ENCODE measurements around the gene ZFAND6. TPM values are rescaled to one million over a fixed set of nuclear protein-coding genes. Genes with fewer than 3 reads are reported as not detected.

The ZFAND6 gene
- total and polyA plus RNA-seq, 2 donors = 81.9 to 97.8 TPM

DNA sequence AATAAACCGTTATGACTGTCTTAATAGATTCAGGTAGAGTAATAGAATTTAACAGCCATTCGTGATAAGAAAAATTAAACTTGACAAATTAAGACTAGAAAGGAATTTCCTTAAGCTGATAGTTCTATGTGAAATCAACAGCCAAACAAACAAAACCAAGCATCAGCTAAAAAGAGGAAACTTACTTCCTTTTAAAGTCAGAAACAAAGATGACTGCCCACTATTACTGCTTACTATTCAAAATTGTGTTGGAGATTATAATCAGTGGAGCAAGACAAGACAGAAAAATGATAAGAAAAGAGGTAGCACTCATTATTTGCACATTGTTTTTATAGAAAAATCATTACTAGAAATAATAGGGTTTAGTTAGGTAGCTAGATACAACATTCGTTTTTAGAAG lies 79.5 kb downstream of the ZFAND6 start:
- Histone ChIP-seq H3K27me3 (ENCODE audit: control insufficient read depth in 2 of 2, insufficient read depth in 1 of 2, low read length in 1 of 2) (no peaks in the 10 kb centered on the region), H3K27ac (ENCODE audit: low read depth in 1 of 2, low read length in 1 of 2) (no peak overlapping the region), H3K4me3 (ENCODE audit: low read length in 2 of 2) (no peak overlapping the region), H3K36me3 (ENCODE audit: control insufficient read depth in 2 of 2, insufficient read depth in 2 of 2, low read length in 1 of 2) (peaks cover 10 to 13% of the 10 kb centered on the region in 2 donors), H3K4me1 (ENCODE audit: control insufficient read depth in 2 of 2, insufficient read depth in 2 of 2, low read length in 2 of 2) (no peaks in the 10 kb centered on the region), H3K9me3 (ENCODE audit: control insufficient read depth in 2 of 2, insufficient read depth in 1 of 2, low read length in 1 of 2) (no peaks in the 10 kb centered on the region)
- no peak for DNase-seq (ENCODE audit: low read depth in 6 of 9, low spot score in 9 of 9)
- 93% methylated on average over 3 of the region's 3 CpGs for WGBS

DNA sequence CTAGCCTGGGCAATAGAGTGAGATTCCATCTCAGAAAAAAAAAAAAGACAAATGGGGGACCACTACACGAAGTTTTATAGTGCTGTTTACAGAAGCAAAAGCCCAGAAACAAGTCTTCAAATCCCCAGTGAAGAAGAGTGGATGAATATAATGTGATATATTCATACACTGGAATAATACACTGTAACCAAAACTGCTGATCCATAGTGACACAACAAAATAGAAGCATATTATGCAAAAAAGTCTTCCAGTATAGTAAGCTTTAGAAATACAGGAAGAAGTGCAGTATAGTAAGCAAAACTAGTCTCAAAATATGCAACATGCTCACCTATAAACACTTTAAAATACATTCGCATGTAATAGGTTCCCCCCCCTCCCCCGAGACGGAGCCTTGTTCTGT lies 81.4 kb downstream of the ZFAND6 start:
- DNase-seq (ENCODE audit: low read depth in 6 of 9, low spot score in 9 of 9) = no peak
- no peaks in the 10 kb centered on the region for H3K4me1 ChIP-seq (ENCODE audit: control insufficient read depth in 2 of 2, insufficient read depth in 2 of 2, low read length in 2 of 2)
- H3K27ac ChIP-seq (ENCODE audit: low read depth in 1 of 2, low read length in 1 of 2) = no peak overlapping the region
- peaks cover 0 to 2% of the 10 kb centered on the region in 2 donors for H3K36me3 ChIP-seq (ENCODE audit: control insufficient read depth in 2 of 2, insufficient read depth in 2 of 2, low read length in 1 of 2)
- no peak overlapping the region for H3K4me3 ChIP-seq (ENCODE audit: low read length in 2 of 2)
- no peaks in the 10 kb centered on the region for H3K9me3 ChIP-seq (ENCODE audit: control insufficient read depth in 2 of 2, insufficient read depth in 1 of 2, low read length in 1 of 2)
- WGBS = 98% methylated on average over 4 of the region's 4 CpGs
- no peaks in the 10 kb centered on the region for H3K27me3 ChIP-seq (ENCODE audit: control insufficient read depth in 2 of 2, insufficient read depth in 1 of 2, low read length in 1 of 2)

DNA sequence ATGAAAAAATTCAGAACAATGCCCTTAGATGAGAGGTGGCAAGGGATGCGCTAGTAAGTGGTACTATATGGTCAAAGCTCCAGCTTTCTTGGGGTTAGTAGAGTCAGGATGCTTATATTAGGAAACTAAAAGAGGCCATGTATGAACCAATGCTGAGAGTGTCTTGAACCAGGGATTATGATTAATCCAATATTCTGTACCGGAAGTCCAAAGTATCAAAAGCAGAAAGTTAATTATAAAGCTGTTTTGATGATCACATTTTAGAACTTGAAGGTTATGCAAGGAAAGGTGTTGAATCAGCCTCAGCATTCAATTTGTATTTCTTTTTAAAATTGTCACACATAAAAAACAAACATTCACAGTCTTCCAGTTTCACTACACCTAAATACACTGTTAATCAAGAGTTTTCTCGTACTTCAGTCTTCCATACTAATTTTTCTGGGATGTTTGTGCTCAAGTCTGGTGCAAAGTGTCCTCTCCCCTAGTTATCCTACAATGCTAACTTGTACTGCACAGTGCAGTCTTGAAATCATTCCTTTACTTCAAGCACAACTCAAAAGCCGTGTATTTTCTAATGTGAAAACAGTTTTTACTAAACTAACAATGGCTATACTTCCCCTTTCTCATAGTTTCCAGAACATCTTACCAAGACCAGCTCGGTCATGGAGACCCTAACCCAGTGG lies 82.6 kb downstream of the ZFAND6 start:
- WGBS = 97% methylated on average over 5 of the region's 5 CpGs
- H3K36me3 ChIP-seq (ENCODE audit: control insufficient read depth in 2 of 2, insufficient read depth in 2 of 2, low read length in 1 of 2) = no peaks in the 10 kb centered on the region

DNA sequence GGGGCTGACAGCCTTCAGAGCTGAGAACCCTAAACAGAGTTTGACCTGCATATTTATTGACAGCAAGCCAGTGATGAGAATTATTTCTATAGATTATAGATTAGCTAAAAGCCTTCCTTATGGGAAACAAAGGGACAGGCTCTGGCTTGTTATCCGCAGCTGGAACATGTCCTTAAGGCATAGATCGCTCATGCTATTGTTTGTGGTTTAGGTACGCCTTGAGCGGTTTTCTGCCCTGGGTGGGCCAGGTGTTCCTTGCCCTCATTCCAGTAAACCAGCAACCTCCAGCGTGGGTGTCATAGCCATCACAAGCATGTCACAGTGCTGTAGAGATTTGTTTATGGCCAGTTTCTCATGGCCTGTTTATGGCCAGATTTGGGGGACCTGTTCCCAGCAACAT lies 83.2 kb downstream of the ZFAND6 start:
- Histone ChIP-seq H3K36me3 (ENCODE audit: control insufficient read depth in 2 of 2, insufficient read depth in 2 of 2, low read length in 1 of 2) (no peaks in the 10 kb centered on the region), H3K27me3 (ENCODE audit: control insufficient read depth in 2 of 2, insufficient read depth in 1 of 2, low read length in 1 of 2) (no peaks in the 10 kb centered on the region), H3K27ac (ENCODE audit: low read depth in 1 of 2, low read length in 1 of 2) (no peak overlapping the region), H3K4me3 (ENCODE audit: low read length in 2 of 2) (no peak overlapping the region), H3K9me3 (ENCODE audit: control insufficient read depth in 2 of 2, insufficient read depth in 1 of 2, low read length in 1 of 2) (no peaks in the 10 kb centered on the region), H3K4me1 (ENCODE audit: control insufficient read depth in 2 of 2, insufficient read depth in 2 of 2, low read length in 2 of 2) (no peaks in the 10 kb centered on the region)
- WGBS = 95% methylated on average over 5 of the region's 5 CpGs
- no peak for DNase-seq (ENCODE audit: low read depth in 6 of 9, low spot score in 9 of 9)

More for the DNA sequence above, 82.6 kb downstream of the ZFAND6 start:
- Histone ChIP-seq H3K27me3 (ENCODE audit: control insufficient read depth in 2 of 2, insufficient read depth in 1 of 2, low read length in 1 of 2) (no peaks in the 10 kb centered on the region), H3K4me1 (ENCODE audit: control insufficient read depth in 2 of 2, insufficient read depth in 2 of 2, low read length in 2 of 2) (no peaks in the 10 kb centered on the region), H3K27ac (ENCODE audit: low read depth in 1 of 2, low read length in 1 of 2) (no peak overlapping the region), H3K4me3 (ENCODE audit: low read length in 2 of 2) (no peak overlapping the region), H3K9me3 (ENCODE audit: control insufficient read depth in 2 of 2, insufficient read depth in 1 of 2, low read length in 1 of 2) (no peaks in the 10 kb centered on the region)
- no peak for DNase-seq (ENCODE audit: low read depth in 6 of 9, low spot score in 9 of 9)

DNA sequence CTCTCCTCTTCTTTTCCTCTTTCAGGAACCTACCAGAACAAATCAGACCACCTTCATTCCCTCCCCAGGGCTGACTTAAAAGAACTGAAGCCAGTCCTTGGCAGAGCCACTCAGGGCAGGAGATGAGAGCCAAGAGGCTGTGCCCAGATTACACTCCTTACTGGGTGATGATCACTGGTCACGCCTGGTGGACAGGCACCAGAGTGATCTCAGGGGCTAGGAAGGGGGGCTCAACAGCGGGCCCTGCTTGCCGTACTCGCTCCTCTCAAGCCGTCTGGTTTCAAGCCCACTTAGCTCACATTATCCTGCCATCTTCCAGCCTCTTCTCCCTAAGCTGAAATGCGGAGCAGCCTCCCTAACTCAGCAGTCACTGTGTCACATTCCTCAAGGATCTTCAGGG lies 91.7 kb downstream of the ZFAND6 start:
- Histone ChIP-seq H3K4me3 (ENCODE audit: low read length in 2 of 2) (no peak overlapping the region), H3K36me3 (ENCODE audit: control insufficient read depth in 2 of 2, insufficient read depth in 2 of 2, low read length in 1 of 2) (no peaks in the 10 kb centered on the region), H3K27ac (ENCODE audit: low read depth in 1 of 2, low read length in 1 of 2) (no peak overlapping the region), H3K27me3 (ENCODE audit: control insufficient read depth in 2 of 2, insufficient read depth in 1 of 2, low read length in 1 of 2) (no peaks in the 10 kb centered on the region), H3K4me1 (ENCODE audit: control insufficient read depth in 2 of 2, insufficient read depth in 2 of 2, low read length in 2 of 2) (peaks cover 8% of the 10 kb centered on the region in 2 donors), H3K9me3 (ENCODE audit: control insufficient read depth in 2 of 2, insufficient read depth in 1 of 2, low read length in 1 of 2) (no peaks in the 10 kb centered on the region)
- no peak for DNase-seq (ENCODE audit: low read depth in 6 of 9, low spot score in 9 of 9)
- WGBS = 98% methylated on average over 6 of the region's 6 CpGs

DNA sequence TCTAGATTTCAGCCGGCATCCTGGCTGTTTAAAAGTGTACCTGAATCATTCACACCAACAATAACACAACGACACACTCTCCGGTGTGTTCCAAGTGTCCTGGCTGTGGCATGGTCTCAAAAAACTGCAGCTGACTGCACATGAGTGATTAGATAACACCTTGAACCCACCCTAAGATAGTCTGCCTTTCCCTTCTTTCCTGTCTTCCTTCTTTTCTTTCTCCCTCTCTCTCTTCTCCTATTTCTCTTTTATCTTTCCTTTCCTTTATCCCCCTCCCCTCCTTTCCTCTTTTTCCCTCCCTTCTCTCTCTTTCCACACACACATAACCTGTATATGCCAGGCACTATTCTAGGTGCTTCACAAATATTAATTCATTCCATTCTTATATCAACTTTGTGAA lies 92.1 kb downstream of the ZFAND6 start:
- H3K9me3 ChIP-seq (ENCODE audit: control insufficient read depth in 2 of 2, insufficient read depth in 1 of 2, low read length in 1 of 2) = no peaks in the 10 kb centered on the region
- no peaks in the 10 kb centered on the region for H3K36me3 ChIP-seq (ENCODE audit: control insufficient read depth in 2 of 2, insufficient read depth in 2 of 2, low read length in 1 of 2)
- H3K27ac ChIP-seq (ENCODE audit: low read depth in 1 of 2, low read length in 1 of 2) = no peak overlapping the region
- no peak for DNase-seq (ENCODE audit: low read depth in 6 of 9, low spot score in 9 of 9)
- 96% methylated on average over 3 of the region's 3 CpGs for WGBS
- H3K4me1 ChIP-seq (ENCODE audit: control insufficient read depth in 2 of 2, insufficient read depth in 2 of 2, low read length in 2 of 2) = peaks cover 8% of the 10 kb centered on the region in 2 donors
- H3K27me3 ChIP-seq (ENCODE audit: control insufficient read depth in 2 of 2, insufficient read depth in 1 of 2, low read length in 1 of 2) = no peaks in the 10 kb centered on the region
- no peak overlapping the region for H3K4me3 ChIP-seq (ENCODE audit: low read length in 2 of 2)

DNA sequence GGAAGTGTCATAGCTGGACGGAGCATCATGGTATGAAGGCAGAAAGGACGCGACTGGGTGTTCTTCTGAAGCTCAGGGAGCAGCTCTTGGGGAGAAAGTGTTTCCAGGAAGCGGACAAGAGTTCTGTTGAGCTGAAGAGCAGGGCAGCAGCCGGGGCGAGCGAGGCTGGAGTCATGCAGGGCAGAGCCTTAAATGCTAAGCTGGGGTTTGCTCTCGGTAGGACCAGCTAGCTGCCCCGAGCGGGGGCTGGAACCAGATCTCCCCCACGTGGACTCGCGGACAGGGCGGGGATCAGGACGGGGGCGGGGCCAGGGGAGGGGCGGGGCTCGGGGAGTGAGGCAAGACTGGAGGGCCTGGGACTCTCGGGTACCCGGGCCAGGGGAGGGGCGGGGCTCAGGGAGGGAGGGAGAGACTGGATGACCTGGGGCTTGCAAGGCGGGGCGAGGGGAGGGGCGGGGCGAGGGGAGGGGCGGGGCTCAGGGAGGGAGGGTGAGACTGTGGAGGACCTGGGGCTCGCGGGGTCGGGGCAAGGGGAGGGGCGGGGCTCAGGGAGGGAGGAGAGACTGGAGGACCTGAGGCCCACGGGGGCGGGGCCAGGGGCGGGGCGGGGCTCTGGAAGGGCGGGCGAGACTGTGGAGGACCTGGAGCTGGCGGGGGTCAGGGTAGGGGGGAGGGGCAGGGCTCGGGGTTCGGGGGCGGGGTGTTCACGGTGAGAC lies 92.9 kb downstream of the ZFAND6 start:
- Histone ChIP-seq H3K36me3 (ENCODE audit: control insufficient read depth in 2 of 2, insufficient read depth in 2 of 2, low read length in 1 of 2) (no peaks in the 10 kb centered on the region), H3K9me3 (ENCODE audit: control insufficient read depth in 2 of 2, insufficient read depth in 1 of 2, low read length in 1 of 2) (no peaks in the 10 kb centered on the region), H3K4me1 (ENCODE audit: control insufficient read depth in 2 of 2, insufficient read depth in 2 of 2, low read length in 2 of 2) (peaks cover 8 to 12% of the 10 kb centered on the region in 2 donors), H3K27ac (ENCODE audit: low read depth in 1 of 2, low read length in 1 of 2) (peak overlapping the region; percentile 23 to 38), H3K27me3 (ENCODE audit: control insufficient read depth in 2 of 2, insufficient read depth in 1 of 2, low read length in 1 of 2) (no peaks in the 10 kb centered on the region), H3K4me3 (ENCODE audit: low read length in 2 of 2) (peak overlapping the region; percentile 62 to 73)
- 2% methylated on average over 38 of the region's 41 CpGs for WGBS
- DNase-seq (ENCODE audit: low read depth in 6 of 9, low spot score in 9 of 9) = peak in 8 of 9 donors; percentile 43 to 87 (median 76)

DNA sequence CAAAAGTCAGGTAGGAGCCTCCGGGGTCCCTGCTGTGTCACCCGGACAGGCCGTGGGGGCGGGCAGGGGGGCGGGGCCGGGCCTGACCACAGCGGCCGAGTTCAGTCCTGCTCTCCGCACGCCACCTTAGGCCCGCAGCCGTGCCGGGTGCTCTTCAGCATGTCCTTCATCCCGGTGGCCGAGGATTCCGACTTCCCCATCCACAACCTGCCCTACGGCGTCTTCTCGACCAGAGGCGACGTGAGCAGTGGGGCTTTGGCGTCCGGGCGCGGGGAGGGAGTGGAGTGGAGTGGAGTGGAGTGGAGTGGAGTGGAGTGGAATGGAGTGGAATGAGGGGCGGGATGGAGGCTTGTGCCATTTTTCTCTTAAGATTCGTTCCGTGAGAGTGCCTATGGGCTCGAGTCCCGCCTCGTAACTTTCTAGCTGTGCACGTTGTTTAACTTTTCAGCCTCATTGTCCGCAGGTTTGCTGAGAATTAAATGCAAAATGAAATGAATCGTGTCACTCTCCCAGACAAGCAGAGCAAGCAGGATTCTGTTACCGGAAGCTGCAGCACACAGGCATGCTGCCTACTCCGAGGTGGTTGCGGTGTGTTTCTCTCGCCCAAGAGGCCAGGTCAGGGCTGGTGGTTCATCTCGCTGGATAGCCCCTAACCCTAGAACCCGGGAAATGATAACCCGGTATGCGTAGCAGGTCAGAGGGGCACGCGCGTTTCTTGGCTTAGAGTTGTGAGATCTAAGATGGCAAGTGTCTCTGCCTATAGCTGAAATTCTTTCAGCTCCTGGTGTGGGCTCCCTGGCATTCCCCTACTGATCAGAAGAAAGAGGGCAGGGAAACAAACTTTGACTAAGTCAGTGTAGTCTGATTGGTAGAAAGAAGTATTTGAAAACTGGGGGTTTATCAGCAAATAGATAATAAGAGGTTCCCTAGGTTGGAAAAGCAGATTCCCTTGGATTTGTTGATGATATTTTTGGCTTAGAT lies 93.7 kb downstream of the ZFAND6 start, which contains the start of gene FAH:
Gene FAH, plus strand, starts transcription at position 104 of the 981 bp plus-strand sequence. Its CDS starts 56 bp downstream, at position 160.
- peak in 6 of 9 donors; percentile 26 to 70 (median 40) for DNase-seq (ENCODE audit: low read depth in 6 of 9, low spot score in 9 of 9)
- no peaks in the 10 kb centered on the region for H3K27me3 ChIP-seq (ENCODE audit: control insufficient read depth in 2 of 2, insufficient read depth in 1 of 2, low read length in 1 of 2)
- H3K4me1 ChIP-seq (ENCODE audit: control insufficient read depth in 2 of 2, insufficient read depth in 2 of 2, low read length in 2 of 2) = peaks cover 8 to 12% of the 10 kb centered on the region in 2 donors
- H3K36me3 ChIP-seq (ENCODE audit: control insufficient read depth in 2 of 2, insufficient read depth in 2 of 2, low read length in 1 of 2) = no peaks in the 10 kb centered on the region
- H3K9me3 ChIP-seq (ENCODE audit: control insufficient read depth in 2 of 2, insufficient read depth in 1 of 2, low read length in 1 of 2) = no peaks in the 10 kb centered on the region
- peak within 1 kb of the TSS; percentile 62 to 73 for H3K4me3 ChIP-seq (ENCODE audit: low read length in 2 of 2)
- WGBS = 2% methylated on average over 45 of the region's 45 CpGs
- H3K27ac ChIP-seq (ENCODE audit: low read depth in 1 of 2, low read length in 1 of 2) = peak within 1 kb of the TSS; percentile 57 to 68

All from thymus (tissue), 11 donors.